Heart right ventricle (tissue), 16 donors: ENCODE measurements around the gene P2RX7. TPM values are rescaled to one million over a fixed set of nuclear protein-coding genes. Genes with fewer than 3 reads are reported as not detected.

Experiments
- ATAC-seq, 8 donors: fragments of 200-7000 bp; cut with Tn5 transposase; one replicate each; pipeline ENCODE4 v1.9.1; 2020; ENCODE audit warnings: mild to moderate bottlenecking in 8 of 8, moderate library complexity in 8 of 8, moderate number of reproducible peaks in 1 of 8
- DNase-seq, 2 donors: peaks; one replicate each; pipeline ENCODE4 v3.0.0-alpha.2; 2020
- H3K27ac ChIP-seq, 10 donors: fragments of 200-600 bp; sonication (generic) in 2 of 10; one replicate each; pipeline versions ENCODE4 v1.5.0 to v1.8.0; 2020 to 2022; ENCODE audit warnings: mild to moderate bottlenecking in 3 of 10
- H3K27me3 ChIP-seq, 7 donors: fragments of 200-600 bp; one replicate each; pipeline ENCODE4 v1.8.0; 2021 to 2022; ENCODE audit warnings: mild to moderate bottlenecking in 2 of 7
- H3K36me3 ChIP-seq, 9 donors: fragments of 200-600 bp; sonication (generic) in 1 of 9; one replicate each; pipeline versions ENCODE4 v1.5.0 to v1.8.0; 2020 to 2022; ENCODE audit warnings: mild to moderate bottlenecking in 2 of 9
- H3K4me1 ChIP-seq, 9 donors: fragments of 200-600 bp; sonication (generic) in 1 of 9; one replicate each; pipeline versions ENCODE4 v1.5.0 to v1.8.0; 2020 to 2022; ENCODE audit warnings: mild to moderate bottlenecking in 4 of 9
- H3K4me3 ChIP-seq, 10 donors: fragments of 200-600 bp; sonication (generic) in 2 of 10; one replicate each; pipeline versions ENCODE4 v1.5.0 to v1.8.0; 2020 to 2022; ENCODE audit warnings: mild to moderate bottlenecking in 7 of 10, moderate library complexity in 2 of 10
- H3K9me3 ChIP-seq, 11 donors: fragments of 200-600 bp in 10 of 11; sonication (generic) in 2 of 11; one replicate each; pipeline versions ENCODE4 v1.5.0 to v1.8.0; 2013 to 2022; ENCODE audit warnings: mild to moderate bottlenecking in 2 of 11, control low read depth in 1 of 11, moderate library complexity in 1 of 11
- WGBS, 2 donors: extraction: QIAGEN DNeasy Blood & Tissue Kit; methylation state at CpG; one replicate each; pipeline ENCODE4 v1.1.7; 2013; ENCODE audit warnings: inconsistent platforms in 1 of 2; 5-methylcytosine and 5-hydroxymethylcytosine counted together
- intact Hi-C, 10 donors: fragments of 100-400 bp; cut with DNase I; formaldehyde crosslinking; loops; one replicate each; pipeline versions ENCODE4 v1.11.1 to v1.14.2; 2022
- polyA plus RNA-seq, 2 donors: library from polyadenylated mRNA; stranded (reverse); fragments of 200-250 nt; gene quantifications; one replicate each; pipeline ENCODE4 v1.2.3, GENCODE V29; 2013
- total RNA-seq, 10 donors: library from RNA; stranded (reverse); fragmentation: NEBNext Ultra II Directional in 3 of 10; extraction: Animal tissue kit (Norgen Biotek cat#: 25700) in 3 of 10; gene quantifications; one replicate each; pipeline versions ENCODE4 v1.2.1 to v1.2.4, GENCODE V29; 2021 to 2023
- TF ChIP-seq, protein P1 (sequence below), 9 donors: fragments of 200-600 bp; sonication (generic) in 2 of 9; IDR thresholded peaks; one replicate each; pipeline versions ENCODE4 v1.5.0 to v1.8.0; 2021 to 2022; ENCODE audit warnings: antibody characterized with exemption in 9 of 9, mild to moderate bottlenecking in 5 of 9, moderate library complexity in 1 of 9
- donor health status: Arrhythmogenic right ventricular cardiomyopathy.
- donor health status: ischemic (EF 13 %, LVEDD 7.1; RV severe dilation, severe dysfunction).
- donor health status: healthy with polysubstance abuse.
- donor health status: DM: no; HTN: yes; CAD: no.
- donor health status: DM: no; HTN: no; CAD: no.
- donor health status: ischemic (EF 25% LVEDD 6.9; RV normal size, moderate dysfunction).
- donor health status: ischemic (EF 25% LVEDD 5.7; RV mildly dilated, moderate dysfunction).
- donor health status: healthy.
- donor health status: DM: yes; HTN: yes; CAD: no.
- donor health status: Ischemic cardiomyopathy.
- donor health status: ischemic (EF 35%, LVEDD 5.7; RV mildly dilated, moderate dysfunction).
- donor health status: nonischemic (EF 11% LVEDD 7.7; RV severe dilation, severe dysfunction).
- donor health status: DM: yes; HTN: yes; CAD: no.
- donor health status: PGD.
- donor health status: ischemic (EF 29% LVEDD 5.4; RV normal size, mild dysfunction).
- donor health status: nonischemic (EF 23%, LVEDD 6.1; RV moderate dilation, normal function).

The P2RX7 gene
- total and polyA plus RNA-seq, 12 donors = 0.25 to 7.0 (median 1.6) TPM

DNA sequence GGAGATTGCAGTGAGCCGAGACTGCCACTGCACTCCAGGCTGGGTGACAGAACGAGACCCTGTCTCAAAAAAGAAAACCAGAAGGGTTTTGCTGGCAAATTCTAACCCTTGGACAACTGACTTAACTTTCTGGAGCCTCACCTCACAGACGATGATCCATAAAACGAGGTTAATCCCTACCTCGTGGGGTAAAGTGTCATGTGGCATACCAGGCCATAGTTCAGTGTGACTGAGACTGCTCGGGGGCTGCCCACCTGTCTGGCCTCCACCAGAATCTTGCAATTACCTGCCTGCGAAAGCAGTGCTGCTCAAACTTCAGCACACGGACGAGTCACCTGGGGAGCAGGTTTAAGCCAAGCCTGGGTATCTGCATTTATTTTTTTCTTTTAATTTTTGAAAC, 104.1 kb downstream of the P2RX7 start:
- DNase-seq = no peak
- no peak for ATAC-seq
- H3K27ac ChIP-seq = no peak overlapping the region
- intact Hi-C loops = no loop called here
- TF ChIP-seq, protein P1, sequence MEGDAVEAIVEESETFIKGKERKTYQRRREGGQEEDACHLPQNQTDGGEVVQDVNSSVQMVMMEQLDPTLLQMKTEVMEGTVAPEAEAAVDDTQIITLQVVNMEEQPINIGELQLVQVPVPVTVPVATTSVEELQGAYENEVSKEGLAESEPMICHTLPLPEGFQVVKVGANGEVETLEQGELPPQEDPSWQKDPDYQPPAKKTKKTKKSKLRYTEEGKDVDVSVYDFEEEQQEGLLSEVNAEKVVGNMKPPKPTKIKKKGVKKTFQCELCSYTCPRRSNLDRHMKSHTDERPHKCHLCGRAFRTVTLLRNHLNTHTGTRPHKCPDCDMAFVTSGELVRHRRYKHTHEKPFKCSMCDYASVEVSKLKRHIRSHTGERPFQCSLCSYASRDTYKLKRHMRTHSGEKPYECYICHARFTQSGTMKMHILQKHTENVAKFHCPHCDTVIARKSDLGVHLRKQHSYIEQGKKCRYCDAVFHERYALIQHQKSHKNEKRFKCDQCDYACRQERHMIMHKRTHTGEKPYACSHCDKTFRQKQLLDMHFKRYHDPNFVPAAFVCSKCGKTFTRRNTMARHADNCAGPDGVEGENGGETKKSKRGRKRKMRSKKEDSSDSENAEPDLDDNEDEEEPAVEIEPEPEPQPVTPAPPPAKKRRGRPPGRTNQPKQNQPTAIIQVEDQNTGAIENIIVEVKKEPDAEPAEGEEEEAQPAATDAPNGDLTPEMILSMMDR (IDR thresholded peaks at IDR 0.05) = no peak
- H3K36me3 ChIP-seq = peaks cover 0 to 82% (median 4%) of the 10 kb centered on the region in 9 donors
- H3K4me1 ChIP-seq = peaks cover 0 to 43% (median 6%) of the 10 kb centered on the region in 9 donors
- H3K4me3 ChIP-seq = no peak overlapping the region
- H3K9me3 ChIP-seq = no peaks in the 10 kb centered on the region
- no peaks in the 10 kb centered on the region for H3K27me3 ChIP-seq
- WGBS, 2 donors = 94 to 95% methylated on average over 9 of the region's 9 CpGs

GRCh38 chr12:121237415-121237814, 104.7 kb downstream of the P2RX7 start:
- Histone ChIP-seq H3K27ac (no peak overlapping the region), H3K36me3 (peaks cover 0 to 83% (median 4%) of the 10 kb centered on the region in 9 donors), H3K4me1 (peaks cover 0 to 44% (median 6%) of the 10 kb centered on the region in 9 donors), H3K4me3 (no peak overlapping the region), H3K9me3 (no peaks in the 10 kb centered on the region), H3K27me3 (no peaks in the 10 kb centered on the region)
- TF ChIP-seq, protein P1 (IDR thresholded peaks at IDR 0.05) = no peak
- no peak for DNase-seq
- WGBS, 2 donors = 81 to 91% methylated on average over 8 of the region's 8 CpGs
- intact Hi-C loops = no loop called here
- no peak for ATAC-seq

Other genes with a start within 250 kb of the P2RX7 start
- 10 to 100 TPM; 26.6 to 45.0 (median 36.2) TPM for gene SPPL3, start 228.5 kb upstream of the P2RX7 start, total RNA-seq
- gene SPPL3, start 228.5 kb upstream of the P2RX7 start, polyA plus RNA-seq = 10 to 100 TPM in 1 of 2 donors, 1 to 10 TPM in 1; 9.7 to 12.3 TPM
- not detected for gene HNF1A, start 154.3 kb upstream of the P2RX7 start, total RNA-seq
- under 1 TPM in 1 of 2 donors, not detected in 1; 0.04 TPM for gene HNF1A, start 154.3 kb upstream of the P2RX7 start, polyA plus RNA-seq
- gene C12orf43, start 116.4 kb upstream of the P2RX7 start, total RNA-seq = 10 to 100 TPM in 1 of 10 donors, 1 to 10 TPM in 9; 5.7 to 11.4 (median 8.2) TPM
- 10 to 100 TPM in 1 of 2 donors, 1 to 10 TPM in 1; 8.6 to 10.8 TPM for gene C12orf43, start 116.4 kb upstream of the P2RX7 start, polyA plus RNA-seq
- 1 to 10 TPM in 4 of 10 donors, under 1 TPM in 6; 0.19 to 2.5 (median 0.97) TPM for gene OASL, start 93.6 kb upstream of the P2RX7 start, total RNA-seq
- gene OASL, start 93.6 kb upstream of the P2RX7 start, polyA plus RNA-seq = under 1 TPM; 0.70 to 0.95 TPM
- gene P2RX4, start 77.3 kb downstream of the P2RX7 start, total RNA-seq = 10 to 100 TPM in 1 of 10 donors, 1 to 10 TPM in 9; 3.7 to 12.6 (median 5.5) TPM
- gene P2RX4, start 77.3 kb downstream of the P2RX7 start, polyA plus RNA-seq = 10 to 100 TPM in 1 of 2 donors, 1 to 10 TPM in 1; 4.4 to 10.6 TPM
- gene CAMKK2, start 163.8 kb downstream of the P2RX7 start, total RNA-seq = 10 to 100 TPM; 14.7 to 19.3 (median 16.1) TPM
- gene CAMKK2, start 163.8 kb downstream of the P2RX7 start, polyA plus RNA-seq = 10 to 100 TPM; 10.8 to 11.8 TPM
- gene ANAPC5, start 219.5 kb downstream of the P2RX7 start, total RNA-seq = 10 to 100 TPM; 50.2 to 68.8 (median 55.8) TPM
- 10 to 100 TPM; 78.7 to 82.4 TPM for gene ANAPC5, start 219.5 kb downstream of the P2RX7 start, polyA plus RNA-seq